Stimulated activated CD4-positive, alpha-beta T cell treated with anti-CD3 and anti-CD28 coated beads, Interleukin-2, amount 100 ng/mL, for 4 hours (primary cell): ENCODE measurements around the gene ZNF333.
"Not testable (repeated sequence)": the region's sequence is repeated elsewhere in the genome, so short reads cannot be mapped to it uniquely, and the experiment has no call there.

ENCODE experiments used
- DNase-seq: peaks from one replicate; pipeline ENCODE4 v3.0.0-alpha.2; 2020; ENCODE audit warnings: low read depth

ZNF333 gene

DNA sequence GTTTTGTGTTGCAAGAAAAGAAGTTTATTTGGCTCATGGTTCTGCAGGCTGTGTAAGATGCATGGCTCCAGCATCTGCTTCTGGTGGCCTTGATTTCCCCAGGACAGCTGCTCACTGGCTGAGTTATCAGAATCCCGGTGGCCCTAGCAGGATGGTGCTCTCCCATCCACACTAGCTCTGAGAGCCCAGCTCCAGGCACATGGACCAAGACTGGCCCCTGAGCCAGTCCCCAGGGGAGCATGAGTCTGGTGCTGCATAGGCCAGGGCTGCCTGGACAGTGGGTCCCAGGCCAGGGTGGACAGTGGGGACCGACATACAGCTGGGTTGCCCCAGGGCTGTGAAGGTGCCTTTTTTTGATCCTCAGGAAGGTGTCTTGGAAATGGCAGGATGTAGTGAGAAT, 78.2 kb downstream of the ZNF333 start:
- DNase-seq: no peak

- no peak for DNase-seq
These were observed 79.4 kb downstream of the ZNF333 start for GRCh38 chr19:14769201-14769600.

DNA sequence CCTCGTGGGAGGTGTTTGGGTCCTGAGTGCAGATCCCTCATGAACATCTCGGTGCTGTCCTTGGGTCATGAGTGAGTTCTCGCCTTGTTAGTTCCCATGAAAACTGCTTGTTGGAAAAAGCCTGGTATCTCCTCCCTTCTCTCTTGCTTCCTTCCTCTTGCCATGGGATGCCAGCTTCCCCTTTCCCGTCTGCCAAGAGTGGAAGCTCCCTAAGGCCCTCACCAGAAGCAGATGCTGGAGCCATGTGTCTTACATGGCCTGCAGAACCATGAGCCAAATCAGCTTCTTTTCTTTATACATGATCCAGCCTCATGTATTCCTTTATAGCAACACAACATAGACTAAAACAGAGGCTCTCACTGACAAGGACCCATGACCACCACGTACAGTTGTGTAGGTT, 80.3 kb downstream of the ZNF333 start:
- no peak for DNase-seq

- no peak for DNase-seq
These were observed 81.3 kb downstream of the ZNF333 start for GRCh38 chr19:14770944-14771839.

GRCh38 chr19:14772467-14772866, 82.6 kb downstream of the ZNF333 start:
- no peak for DNase-seq

DNA sequence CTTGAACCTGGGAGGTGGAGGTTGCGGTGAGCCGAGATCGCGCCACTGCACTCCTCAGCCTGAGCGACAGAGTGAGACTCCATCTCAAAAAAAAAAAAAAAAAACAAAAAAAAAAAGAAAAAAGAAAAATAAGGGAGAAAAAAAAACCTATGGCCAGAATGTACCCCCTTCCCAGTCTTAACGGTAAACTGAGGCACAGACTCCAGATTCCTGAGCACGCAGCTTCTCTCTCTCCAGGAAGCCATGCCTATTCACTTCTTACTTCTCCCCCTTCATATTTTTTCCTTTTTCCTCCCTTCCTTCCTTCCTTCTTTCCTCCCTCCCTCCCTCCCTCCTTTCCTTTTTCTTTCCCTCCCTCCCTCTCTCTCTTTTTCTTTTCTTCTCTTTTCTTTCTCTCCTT, 83.1 kb downstream of the ZNF333 start:
- no peak for DNase-seq

DNA sequence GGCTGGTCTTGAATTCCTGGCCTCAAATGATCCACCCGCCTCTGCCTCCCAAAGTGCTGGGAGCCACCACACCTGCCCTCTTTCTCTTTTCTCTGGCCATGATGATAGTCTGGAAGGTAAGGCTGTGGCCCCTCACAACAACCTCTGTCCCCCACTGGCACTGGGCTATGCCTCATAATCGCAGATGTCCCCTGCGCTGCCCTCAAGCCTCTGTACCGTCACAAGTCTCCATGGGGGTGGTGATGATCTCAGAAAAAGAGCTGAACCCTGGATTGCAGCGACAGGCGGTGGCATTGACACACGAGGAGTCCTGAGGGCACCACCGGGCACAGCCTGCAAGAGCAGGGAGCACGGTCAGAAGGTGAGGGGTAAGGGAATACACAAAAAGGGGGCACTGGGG, 83.9 kb downstream of the ZNF333 start:
- DNase-seq: not testable (repeated sequence)

- no peak for DNase-seq
These were observed 84.5 kb downstream of the ZNF333 start for GRCh38 chr19:14774373-14774772.

DNA sequence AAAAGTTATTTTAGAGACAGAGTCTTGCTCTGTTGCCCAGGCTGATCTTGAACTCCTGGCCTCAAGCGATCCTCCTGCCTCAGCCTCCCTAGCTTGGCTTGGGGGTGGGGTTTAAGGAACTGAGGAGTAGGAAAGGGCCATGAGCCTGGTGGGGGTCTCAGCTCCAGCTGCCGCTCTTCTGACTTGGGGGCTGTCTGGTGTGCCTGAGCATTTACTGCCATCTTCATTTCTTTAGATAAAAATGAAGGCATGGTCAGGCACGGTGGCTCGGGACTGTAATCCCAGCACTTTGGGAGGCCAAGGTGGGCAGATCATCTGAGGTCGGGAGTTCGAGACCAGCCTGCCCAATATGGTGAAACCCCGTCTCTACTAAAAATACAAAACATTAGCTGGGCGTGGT, 85.5 kb downstream of the ZNF333 start:
- not testable (repeated sequence) for DNase-seq

DNA sequence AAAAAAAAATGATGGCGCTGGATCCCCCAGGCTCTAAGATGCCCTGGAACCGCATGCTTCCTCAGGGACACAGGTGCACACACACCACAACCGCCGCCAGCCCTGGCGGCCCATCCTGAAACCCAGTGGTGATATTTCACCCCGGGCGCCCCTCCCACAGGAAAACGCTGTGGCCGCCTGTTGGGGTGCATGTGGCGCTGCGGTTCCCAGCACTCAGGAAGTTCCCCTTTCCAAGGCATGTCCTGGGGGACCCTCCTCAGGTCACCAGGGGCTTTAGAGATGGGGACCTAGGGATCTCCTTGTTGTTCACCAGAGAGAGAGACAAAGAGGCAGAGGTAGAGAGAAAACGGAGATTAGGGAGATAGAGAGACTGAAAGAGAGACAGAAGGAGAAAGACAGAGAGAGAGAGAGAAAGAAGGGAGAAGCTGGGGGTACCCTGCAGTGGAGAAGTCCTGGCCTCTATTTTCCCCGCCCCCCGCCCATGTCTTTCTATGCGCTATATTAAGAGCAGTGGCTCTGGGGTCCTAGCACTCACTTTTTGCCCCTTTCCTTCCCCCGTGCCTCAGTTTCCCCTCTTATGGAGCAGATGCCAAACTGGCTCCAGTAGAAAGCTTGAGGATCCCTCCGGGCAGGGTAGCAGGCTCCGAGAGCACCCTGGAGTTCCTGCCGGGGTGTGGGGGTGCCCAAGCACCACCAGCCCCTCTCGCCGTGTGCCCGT, 86.2 kb downstream of the ZNF333 start:
- no peak for DNase-seq

- DNase-seq: not testable (repeated sequence)
These were observed 87.8 kb downstream of the ZNF333 start for GRCh38 chr19:14777645-14778044.

DNA sequence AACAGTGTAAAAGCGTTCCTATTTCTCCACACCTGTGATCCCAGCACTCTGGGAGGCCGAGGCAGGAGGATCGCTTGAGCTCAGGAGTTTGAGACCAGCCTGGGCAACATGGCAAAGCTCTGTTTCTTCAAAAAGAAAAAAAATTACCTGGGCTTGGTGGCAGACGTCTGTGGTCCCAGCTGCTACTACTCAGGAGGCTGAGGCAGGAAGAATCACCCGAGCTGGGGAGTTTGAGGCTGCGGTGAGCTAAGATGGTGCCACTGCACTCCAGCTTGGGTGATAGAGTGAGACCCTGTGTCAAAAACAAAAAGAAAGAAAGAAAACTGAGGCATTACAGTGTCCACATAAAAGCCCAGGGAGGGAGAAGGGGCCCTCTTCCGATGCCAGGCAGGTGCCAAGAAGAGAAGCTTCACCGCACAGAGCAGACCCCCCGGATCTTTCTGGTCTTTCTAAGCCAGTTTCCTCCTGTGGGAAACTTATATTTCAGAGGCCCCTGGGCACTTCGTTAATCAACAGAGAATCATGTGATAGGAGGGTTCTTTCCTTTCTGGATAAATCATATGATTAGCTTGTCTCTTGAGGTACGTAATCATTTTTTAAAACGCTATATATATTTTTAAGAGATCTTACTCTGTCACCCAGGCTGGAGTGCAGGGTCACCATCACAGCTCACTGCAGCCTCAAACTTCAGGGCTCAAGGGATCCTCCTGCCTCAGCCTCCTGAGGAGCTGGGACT, 88.4 kb downstream of the ZNF333 start, which contains the start of gene ADGRE2:
ADGRE2 (minus strand) TSS at position 451 of the 736 bp plus-strand sequence. CDS start 1,804 bp downstream, outside the sequence.
- DNase-seq: not testable (repeated sequence)

DNA sequence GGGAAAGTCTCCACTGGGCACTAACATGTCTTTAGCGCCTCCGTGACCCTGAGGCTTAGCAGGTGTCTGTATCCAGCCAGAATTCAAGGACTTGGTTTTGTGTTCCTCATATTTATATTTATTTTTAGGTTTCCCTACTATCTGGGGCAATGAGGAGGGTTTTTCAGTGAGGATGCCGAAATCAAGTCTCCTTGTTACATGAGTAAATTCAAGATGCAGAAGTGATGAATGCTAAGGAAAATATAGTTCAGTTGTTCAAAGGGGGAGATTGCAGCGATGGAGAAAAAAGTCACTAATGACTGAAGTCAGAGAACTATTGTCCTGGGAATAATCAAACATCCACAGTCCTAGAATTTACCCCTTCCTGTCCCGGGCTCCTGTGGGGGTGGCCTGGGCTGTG, 89.3 kb downstream of the ZNF333 start:
- DNase-seq: no peak

GRCh38 chr19:14780622-14781225, 90.9 kb downstream of the ZNF333 start:
- DNase-seq: not testable (repeated sequence)

DNA sequence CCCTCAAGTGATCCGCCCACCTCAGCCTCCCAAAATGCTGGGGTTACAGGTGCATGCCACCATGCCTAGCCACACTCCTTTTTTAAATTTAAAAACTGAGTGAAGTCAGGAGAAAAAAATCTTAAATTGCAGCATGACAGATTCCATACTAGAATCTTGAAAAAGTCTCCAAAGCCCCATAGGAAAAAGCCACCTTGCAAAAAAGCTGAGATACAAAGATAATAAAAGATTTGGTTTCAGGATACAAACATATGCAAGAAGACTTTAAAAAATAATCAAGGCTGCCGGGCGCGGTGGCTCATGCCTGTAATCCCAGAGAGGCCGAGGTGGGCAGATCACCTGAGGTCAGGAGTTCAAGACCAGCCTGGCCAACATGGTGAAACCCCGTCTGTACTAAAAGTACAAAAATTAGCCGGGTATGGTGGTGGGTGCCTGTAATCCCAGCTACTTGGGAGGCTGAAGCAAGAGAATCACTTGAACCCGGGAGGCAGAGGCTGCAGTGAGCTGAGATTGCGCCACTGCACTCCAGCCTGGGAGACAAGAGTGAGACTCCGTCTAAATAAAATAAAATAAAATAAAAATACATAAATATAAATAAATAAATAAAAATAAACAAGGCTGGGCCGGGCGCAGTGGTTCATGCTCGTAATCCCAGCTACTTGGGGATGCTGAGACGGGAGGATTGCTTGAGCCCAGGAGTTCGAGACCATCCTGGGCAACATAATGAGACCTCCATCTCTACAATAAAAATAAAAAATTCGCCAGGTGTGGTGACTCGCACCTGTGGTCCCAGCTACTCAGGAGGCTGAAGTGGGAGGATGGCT, 92.1 kb downstream of the ZNF333 start:
- not testable (repeated sequence) for DNase-seq

DNA sequence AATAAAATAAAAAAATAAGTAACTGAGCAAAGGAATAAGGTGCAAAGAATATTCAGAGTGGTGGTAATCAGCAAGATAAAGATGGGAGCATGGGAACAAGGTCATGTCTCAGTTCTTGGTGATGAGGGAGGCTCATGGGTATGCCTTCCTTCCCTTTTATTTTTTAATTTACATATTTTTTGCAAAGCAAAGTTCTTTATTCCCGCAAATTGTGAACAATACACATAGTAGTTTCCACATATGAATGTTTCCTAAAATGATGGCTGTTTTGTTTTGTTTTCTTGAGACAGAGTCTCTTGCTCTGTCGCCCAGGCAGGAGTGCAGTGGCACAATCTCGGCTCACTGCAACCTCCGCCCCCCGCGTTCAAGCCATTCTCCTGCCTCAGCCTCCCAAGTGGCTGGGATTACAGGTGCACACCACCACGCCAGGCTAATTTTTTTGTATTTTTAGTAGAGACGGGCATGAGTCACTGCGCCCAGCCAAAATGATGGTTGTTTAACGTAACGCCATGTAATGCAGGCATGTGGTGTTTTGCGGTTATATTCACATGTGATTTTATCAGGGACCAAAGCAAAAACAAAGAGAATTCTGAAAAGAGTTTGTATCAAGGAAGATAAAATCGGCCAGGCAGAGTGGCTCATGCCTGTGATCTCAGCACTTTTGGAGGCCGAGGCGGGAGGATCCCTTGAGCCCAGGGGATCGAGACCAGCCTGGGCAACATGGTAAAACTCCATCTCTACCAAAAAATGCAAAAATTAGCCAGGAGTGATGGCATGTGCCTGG, 93.0 kb downstream of the ZNF333 start:
- no peak for DNase-seq
